Non-pigmented ciliary epithelial cell (primary cell): Measurements from ENCODE around the gene ZNF582.

ENCODE experiments used
- DNase-seq: peaks from one replicate; pipeline ENCODE4 v3.0.0-alpha.2; 2010; ENCODE audit warnings: low read depth

The ZNF582 gene

DNA sequence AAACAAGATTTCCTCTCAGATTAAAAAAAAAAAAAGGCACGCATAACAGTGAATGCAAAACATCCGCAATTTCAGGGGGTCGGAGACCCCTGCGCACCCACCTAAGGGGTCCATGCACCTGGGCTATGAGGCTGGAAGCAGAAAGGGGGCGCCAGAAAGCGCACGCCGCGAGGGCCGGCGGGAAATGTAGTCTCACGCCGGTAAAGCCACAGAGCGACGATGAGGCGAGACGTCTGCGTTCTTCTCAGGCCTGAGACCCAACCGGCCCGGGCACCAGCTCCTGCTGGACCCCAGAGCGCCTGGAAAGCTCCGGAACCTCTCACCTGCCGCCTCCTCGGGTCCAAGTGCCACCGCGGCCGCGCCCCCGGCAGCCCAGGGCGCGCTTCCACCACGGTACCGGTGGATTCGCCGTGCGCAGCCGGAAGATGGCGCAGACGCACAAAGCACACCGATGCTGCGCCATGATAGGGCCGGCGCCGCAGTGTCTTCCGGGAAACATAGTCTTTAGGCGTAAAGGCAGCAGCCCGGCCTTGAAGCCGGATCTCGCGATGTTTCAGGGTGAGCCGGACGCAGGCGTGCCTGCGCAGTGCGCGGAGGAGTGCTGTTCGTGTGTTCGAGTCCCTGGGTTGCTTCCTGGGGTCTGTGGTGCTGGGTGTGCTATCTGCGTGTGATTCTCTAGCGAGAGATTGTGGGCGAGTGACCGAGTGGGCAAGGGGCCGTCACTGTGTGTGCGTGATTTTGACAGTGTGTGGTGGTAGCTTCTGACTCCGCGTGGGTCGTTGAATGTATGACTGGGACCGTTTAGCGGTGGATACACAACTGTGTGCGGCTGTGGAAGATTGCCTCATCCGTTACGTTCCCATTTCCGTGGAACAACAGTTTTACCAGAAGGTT, at the start of gene ZNF582:
ZNF582 (minus strand) TSS at position 416 of the 894 bp plus-strand sequence. CDS start 1,782 bp downstream, outside the sequence.
- DNase-seq = peak; percentile 84

DNA sequence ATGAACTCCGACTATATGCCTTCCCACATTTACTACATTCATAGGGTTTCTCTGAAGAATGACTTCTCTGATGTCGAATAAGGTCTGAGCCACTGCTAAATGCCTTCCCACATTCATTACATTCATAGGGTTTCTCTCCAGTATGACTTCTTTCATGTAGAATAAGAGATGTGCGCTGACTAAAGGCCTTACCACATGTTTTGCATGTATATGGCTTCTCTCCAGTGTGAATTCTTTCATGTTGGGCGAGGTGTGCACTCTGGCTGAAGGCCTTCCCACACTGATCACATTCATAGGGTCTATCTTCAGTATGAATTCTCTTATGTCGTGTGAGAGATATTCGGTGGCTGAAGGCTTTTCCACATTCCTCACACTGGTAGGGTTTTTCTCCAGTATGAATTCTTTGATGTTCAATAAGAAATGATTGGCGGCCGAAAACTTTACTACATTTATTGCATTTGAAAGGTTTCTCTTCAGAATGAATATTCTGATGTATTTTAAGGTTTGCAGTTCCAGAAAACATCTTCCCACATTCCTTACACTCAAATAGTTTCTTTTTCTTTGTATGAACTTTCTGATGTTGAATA, 48.0 kb upstream of the ZNF582 start:
- DNase-seq = no peak

DNA sequence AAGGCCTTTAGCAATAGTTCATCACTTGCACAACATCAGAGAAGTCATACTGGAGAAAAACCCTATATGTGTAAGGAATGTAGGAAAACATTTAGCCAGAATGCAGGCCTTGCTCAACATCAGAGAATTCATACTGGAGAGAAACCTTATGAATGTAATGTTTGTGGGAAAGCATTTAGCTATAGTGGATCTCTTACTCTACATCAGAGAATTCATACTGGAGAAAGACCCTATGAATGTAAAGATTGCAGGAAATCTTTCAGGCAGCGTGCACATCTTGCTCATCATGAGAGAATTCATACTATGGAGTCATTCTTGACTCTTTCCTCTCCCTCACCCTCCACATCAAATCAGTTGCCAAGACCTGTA, 30.6 kb upstream of the ZNF582 start:
- DNase-seq = no peak

DNA sequence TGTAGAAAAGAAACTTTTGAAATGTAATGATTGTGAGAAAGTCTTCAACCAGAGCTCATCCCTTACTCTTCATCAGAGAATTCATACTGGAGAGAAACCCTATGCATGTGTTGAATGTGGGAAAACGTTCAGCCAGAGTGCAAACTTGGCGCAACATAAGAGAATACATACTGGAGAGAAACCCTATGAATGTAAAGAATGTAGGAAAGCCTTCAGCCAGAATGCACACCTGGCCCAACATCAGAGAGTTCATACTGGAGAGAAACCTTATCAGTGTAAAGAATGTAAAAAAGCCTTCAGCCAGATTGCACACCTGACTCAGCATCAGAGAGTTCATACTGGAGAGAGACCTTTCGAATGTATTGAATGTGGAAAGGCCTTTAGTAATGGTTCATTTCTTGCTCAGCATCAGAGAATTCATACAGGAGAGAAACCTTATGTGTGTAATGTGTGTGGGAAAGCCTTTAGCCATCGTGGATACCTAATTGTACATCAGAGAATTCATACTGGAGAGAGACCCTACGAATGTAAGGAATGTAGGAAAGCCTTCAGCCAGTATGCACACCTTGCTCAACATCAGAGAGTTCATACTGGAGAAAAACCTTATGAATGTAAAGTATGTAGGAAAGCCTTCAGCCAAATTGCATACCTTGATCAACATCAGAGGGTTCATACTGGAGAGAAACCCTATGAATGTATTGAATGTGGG, 30.1 kb upstream of the ZNF582 start:
- no peak for DNase-seq

DNA sequence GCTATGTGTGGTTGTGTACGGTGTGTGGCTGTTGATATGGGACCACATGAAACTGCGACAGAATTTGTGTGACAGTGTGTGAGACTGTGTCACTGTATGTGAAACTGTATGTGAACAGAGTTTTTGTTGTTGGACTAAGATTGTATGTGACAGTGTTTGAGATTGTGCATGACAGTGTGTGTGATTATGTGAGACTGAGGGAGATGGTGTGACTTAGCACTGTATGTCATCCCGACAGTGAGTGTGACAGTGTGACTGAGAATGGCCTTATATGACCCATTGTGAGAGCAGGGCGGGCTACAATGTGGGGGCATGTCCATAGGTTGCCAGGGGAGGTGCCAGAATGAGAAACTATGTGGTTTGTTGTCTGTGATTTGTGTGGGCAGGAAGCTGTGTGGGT, 11.7 kb upstream of the ZNF582 start:
- DNase-seq = no peak

DNA sequence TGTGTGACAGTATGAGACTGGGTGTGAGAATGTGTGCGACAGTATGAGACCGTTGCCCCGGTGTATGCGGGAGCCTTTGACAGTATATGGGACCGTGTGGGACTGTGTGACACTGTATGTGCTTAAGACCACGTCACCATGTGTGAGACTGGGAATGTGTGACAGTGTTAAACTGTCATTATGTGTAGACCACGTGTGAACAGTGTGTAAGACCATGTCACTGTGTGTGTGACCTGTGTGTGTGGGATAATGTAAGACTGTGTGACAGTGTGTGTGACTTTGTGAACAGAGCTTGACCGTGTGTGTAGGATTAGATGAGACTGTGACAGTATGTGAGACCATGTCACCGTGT, 11.3 kb upstream of the ZNF582 start:
- DNase-seq = no peak

DNA sequence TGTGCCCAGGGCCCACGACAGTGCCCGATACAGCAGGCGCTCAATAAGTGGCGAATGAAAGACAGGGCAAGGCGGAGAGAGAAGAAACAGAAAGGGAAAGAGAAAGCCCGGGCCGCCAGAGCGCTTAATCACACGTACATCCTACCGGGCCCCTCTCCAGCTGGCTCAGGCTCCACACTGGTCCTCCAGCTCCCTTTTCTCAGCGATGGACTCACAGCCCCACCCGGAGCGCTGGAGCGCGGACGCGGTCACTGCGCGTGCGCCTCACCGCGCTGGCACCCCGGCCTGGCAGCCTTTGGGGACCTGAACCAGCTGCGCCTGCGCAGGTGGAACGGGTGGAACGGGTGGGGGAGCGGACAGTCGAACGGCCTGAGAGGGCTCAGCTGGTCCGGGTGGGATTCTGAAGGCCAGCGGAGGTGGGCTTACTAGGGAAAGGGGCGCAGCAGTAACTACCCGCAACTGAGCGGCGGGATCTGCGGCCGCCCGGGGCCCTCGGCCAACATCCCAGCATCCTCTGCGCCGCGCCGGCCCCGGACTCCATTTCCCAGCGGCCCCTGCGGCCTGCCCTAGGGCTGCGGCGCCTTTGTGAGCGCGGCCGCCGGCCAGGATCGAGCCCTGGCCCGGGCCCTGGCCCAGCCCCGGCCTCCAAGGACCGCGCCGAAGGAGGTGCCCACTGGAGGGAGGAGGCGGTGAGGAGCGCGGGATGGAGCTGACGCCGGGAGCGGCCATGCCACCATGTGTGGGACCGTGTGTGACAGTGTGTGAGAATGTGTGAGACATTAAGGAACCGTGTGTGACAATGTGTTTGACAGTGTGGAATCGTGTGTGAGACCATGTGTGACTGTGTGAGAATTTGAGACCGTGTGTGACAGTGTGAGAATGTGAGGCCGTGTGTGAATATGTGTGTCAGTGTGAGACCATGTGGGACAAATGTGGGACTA, 10.7 kb upstream of the ZNF582 start, which contains the start of gene ZNF583:
ZNF583 (plus strand) TSS at position 569 of the 941 bp plus-strand sequence. CDS start 2,783 bp downstream, outside the sequence.
- DNase-seq = peak; percentile 90

DNA sequence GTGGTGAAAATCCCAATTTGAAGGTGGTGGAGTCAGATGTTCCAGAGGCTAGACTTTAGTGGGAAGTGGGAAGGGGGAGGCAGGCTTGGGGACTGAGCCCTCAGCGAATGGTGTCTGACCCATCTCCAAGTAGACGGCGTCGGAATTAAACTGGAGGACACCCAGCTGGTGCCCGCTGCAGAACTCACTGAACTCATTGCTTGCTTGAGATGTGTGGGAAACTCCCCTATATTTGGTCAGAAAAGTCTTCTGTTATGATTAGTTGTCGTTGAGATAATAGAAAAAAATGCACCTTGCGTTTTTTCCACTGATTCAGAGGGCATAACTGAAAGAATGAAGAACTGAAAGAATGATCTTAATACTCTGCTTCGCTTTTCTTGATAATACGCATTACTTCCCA, 9.9 kb upstream of the ZNF582 start:
- no peak for DNase-seq

DNA sequence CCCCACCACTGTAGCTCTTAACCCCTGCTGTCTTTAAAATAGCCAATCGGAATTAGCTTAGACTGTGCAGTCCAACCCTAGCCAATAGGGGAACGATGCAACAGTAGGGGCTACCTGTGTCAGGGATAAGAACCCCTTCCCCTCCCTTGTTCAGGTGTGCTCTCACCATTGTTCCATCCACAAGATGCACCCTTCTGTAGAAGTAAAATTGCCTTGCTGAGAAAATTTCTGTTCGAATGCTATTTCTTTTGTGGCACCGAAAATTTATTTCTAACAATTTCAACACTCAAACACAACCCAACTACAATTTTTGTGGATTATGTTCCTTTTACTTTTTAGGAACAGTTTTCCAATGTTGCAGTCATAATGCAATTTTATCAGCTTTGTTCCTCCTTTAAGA, 7.2 kb upstream of the ZNF582 start:
- no peak for DNase-seq

DNA sequence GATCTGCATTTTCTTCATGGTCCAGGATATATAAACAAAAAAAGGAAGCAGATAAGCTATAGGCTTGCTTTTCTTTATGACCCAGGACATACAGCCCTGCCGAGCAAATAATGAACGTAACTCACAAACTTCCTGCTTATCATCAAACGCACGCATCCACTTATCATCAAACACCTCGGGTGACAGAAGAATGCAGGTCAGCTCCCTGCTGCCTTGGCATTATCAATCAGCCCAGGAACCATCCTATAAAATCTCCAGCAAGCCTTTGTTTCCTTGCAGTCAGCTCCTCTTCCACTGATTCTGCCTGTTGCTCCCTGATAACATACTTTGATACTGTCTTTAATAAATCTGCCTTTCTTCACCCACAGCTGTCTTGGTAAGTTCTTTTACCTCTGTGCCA, 5.5 kb upstream of the ZNF582 start:
- DNase-seq = no peak

DNA sequence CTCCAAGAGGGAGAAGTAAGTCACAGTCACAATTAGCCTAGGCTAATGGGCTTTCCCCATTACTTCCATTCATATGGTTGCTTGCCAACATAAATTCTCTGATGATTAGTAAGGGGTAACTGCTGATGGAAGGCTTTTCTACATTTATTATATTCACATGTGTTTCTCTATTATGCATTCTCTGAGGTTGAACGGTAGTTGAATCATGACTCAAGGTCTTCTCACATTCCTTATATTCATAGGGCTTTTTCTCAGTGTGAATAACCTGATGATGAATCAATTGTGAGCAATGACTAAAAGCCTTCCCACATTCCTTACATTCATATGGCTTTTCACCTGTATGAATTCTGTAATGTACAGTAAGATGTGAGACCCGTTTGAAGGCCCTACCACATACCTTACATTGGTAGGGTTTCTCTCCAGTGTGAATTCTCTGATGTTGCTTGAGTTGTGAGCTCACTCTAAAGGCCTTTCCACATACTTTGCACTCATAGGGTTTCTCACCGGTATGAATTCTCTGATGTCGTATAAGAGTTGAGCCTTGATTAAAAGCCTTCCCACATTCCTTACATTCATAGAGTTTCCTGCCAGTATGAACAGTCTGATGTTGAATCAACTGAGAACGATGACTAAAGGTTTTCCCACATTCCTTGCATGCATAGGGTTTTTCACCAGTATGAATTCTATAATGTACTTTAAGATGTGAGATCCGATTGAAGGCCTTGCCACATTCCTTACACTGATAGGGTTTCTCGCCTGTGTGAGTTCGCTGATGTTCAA, 9.3 kb downstream of the ZNF582 start:
- DNase-seq = no peak

DNA sequence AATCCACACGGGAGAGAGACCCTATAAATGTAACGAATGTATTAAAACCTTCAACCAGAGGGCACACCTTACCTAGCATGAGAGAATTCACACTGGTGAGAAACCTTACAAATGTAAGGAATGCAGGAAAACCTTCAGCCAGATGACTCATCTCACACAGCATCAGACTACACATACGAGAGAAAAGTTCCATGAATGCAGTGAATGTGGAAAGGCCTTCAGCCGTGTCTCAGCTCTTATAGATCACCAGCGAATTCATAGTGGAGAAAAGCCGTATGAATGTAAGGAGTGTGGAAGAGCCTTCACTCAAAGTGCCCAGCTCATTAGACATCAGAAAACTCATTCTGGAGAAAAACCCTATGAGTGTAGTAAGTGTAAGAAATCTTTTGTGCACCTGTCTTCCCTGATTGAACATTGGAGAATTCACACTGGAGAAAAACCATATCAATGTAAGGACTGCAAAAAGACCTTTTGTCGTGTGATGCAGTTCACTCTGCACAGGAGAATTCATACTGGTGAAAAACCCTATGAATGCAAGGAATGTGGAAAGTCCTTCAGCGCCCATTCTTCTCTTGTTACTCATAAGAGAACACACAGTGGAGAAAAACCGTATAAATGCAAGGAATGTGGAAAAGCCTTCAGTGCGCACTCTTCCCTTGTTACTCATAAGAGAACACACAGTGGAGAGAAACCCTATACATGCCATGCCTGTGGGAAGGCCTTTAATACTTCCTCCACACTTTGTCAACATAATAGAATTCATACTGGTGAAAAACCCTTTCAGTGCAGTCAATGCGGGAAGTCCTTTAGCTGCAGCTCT, 16.0 kb downstream of the ZNF582 start:
- DNase-seq = no peak

DNA sequence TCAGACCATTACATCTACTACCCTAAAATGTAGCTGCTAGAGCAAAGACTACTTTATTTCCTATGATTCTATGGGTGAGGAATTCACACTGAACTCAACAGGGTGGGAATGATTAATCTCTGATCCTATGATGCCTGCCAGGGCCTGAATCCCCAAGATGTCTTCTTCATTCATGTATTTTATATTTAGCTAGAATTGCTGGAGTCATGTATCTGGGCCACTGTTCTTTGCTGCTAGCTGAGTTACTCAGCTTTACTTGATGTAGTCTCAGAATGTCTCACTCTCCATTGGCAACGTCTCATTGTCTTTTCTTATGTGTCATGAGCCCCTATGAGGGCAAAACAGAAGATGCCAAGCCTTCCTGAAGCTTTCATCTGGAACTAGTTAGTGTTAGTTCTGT, 21.1 kb downstream of the ZNF582 start:
- DNase-seq = no peak

DNA sequence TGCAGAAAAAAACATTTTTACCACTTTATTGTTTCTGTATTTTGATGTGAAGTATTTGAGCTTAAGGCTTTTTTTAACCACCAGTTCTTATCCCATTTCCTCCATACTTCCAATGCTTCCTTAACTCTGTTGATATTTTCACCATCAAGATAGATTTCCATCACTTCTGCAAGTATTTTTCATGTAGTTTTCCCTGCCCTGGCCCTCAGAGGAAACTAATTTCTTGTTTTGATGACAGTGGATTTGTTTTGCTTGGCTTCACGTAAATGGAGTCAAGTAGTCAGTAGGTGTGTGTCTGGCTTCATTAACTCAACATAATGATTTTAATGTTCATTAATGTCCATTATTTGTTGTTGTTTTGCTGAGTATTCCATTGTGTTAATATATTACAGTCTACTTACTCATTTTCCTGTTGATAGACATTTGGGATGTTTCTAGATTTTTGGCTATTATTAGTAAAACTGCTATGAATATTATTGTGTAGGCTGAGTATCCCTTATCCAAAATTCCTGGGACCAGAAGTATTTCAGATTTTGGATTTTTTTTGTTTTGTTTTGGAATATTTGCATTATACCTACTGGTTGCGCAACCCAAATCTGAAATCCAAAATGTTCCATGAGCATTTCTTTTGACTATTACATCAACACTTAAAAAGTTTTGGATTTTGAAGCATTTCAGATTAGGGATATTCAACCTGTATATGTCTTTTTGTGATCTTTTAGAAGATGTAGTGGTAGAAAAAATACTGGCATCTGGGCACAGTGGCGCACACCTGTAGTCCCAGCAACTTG, 23.3 kb downstream of the ZNF582 start:
- no peak for DNase-seq

DNA sequence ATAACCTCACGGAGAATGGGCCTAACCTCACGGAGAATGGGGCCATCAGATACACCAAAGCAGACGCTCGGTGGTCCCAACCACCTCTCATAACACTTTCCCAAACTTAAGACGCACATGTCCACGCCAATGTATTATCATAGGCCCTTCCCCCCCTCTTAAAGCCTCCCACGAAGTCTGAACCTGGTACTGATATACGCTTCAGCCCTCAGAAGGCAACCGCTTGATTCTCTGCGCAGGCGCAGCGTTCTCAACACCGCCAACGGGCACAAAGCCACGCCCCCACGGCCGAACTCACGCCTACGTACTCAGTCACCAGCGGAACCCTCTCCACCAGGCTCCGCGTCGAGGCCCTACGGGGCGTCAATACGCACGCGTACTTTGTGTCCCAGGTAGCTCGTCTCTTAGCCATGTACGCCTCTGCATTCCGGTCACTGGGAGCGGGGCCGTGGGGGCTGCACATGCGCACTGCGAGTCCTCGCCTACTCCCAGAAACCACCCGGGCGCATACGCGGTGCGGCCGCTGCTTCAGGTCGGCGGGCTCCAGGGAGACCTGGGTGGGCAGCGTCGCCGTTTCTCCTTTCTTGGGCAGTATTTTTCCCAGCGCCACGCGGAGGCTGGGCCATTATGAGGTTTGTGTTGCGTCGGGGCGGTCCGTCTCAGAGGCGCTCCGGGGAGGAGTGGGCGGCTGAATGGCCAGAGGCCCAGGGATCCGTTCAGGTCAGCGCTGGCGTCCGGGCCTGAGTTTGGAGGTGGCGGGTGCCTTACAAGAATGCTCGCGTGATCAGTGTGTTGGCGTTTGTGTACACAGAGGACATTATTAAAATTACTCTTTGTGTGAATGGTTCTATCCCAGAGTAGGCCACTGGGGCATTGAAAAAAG, 25.3 kb downstream of the ZNF582 start:
- peak; percentile 93 for DNase-seq

DNA sequence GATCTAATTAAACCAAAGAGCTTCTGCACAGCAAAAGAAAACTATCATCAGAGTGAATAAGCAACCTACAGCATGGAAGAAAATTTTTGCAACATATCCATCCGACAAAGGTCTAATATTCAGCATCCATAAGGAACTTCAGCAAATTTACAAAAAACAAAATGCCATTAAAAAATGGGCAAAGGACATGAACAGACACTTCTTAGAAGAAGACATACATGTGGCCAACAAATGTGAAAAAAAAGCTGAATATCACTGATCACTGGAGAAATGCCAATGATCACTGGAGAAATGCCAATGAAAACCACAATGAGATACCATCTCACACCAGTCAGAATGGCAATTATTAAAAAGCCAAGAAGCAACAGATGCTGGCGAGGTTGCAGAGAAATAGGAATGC, 32.5 kb downstream of the ZNF582 start:
- DNase-seq = no peak

DNA sequence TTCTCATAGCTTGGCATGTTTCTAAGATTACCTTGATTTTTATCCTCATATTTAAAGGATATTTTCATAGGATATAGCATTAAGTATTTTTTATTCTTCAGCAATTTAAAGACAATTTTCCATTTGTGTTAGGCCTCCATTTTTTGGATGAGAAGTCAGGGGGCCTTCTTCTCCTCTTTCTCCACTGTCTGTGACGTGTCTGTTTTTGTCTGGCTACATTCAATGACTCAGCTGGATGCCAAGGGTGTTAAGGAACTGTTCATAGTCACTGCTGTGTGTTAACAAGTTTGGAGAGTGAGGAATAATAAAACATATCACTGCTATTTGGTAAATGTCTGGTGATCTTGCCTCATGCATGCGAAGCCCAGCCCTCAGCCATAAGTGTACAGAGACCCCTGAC, 36.4 kb downstream of the ZNF582 start:
- no peak for DNase-seq

DNA sequence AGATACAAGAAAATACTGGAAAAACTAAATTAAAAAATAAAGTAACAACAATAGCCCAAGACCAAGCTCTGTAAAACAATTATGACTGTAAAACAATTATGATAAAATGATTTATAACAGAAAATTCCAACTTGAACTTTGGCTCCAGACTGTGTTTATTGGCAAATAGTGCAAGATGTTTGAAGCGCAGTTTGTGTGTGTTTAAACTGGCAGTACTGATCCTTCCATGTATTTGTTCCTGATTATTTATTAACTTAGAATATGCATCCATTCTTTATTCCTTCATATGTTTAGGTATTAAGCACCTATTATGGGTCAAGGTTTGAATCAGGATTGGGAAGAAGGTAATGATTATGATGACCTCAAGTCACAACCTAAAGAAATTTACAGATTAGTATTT, 37.8 kb downstream of the ZNF582 start:
- no peak for DNase-seq
